Neural crest cell (in vitro differentiated cells): ENCODE measurements around the gene OR10AD1. TPM values are rescaled to one million over a fixed set of nuclear protein-coding genes. Genes with fewer than 3 reads are reported as not detected.

ENCODE experiments used
- DNase-seq: peaks from one replicate; pipeline ENCODE4 v3.0.0; 2021; ENCODE audit warnings: low read depth, mixed read lengths, low spot score
- H3K27ac Mint-ChIP-seq: one replicate; pipeline ENCODE4 v1.8.0; 2021; ENCODE audit warnings: mild to moderate bottlenecking, mixed read lengths; ENCODE audit not compliant: unreplicated experiment
- H3K27me3 Mint-ChIP-seq: 2 replicates; pipeline ENCODE4 v1.8.0; 2021; ENCODE audit warnings: low read depth, mild to moderate bottlenecking, mixed read lengths
- H3K36me3 Mint-ChIP-seq: 2 replicates; pipeline ENCODE4 v1.8.0; 2021; ENCODE audit warnings: low read depth, mild to moderate bottlenecking, mixed read lengths
- H3K4me1 Mint-ChIP-seq: 2 replicates; pipeline ENCODE4 v1.8.0; 2021; ENCODE audit warnings: mixed read lengths
- H3K4me3 Mint-ChIP-seq: one replicate; pipeline ENCODE4 v1.8.0; 2021; ENCODE audit warnings: mild to moderate bottlenecking, mixed read lengths
- H3K9me3 Mint-ChIP-seq: 2 replicates; pipeline ENCODE4 v1.8.0; 2021; ENCODE audit warnings: mixed read lengths
- CTCF ChIP-seq: fragments of 200-600 bp; sonication (generic); conservative IDR thresholded peaks from 2 replicates; pipeline ENCODE4 v1.5.0; 2021; ENCODE audit warnings: antibody characterized with exemption, mild to moderate bottlenecking
- total RNA-seq: library from RNA; stranded (reverse); gene quantifications from 2 replicates; pipeline ENCODE4 v1.2.1, GENCODE V29; 2021

OR10AD1 gene
- total RNA-seq, 1 donor from 2014 or later, result not detected

- no peak for TF ChIP-seq CTCF
- Mint-ChIP-seq H3K27ac (no peak overlapping the region), H3K4me1 (peaks cover 10% of the 10 kb centered on the region), H3K4me3 (no peak overlapping the region), H3K27me3 (no peaks in the 10 kb centered on the region), H3K36me3 (peaks cover 31% of the 10 kb centered on the region), H3K9me3 (peaks cover 27% of the 10 kb centered on the region)
- no peak for DNase-seq
Observed at GRCh38 chr12:48201516-48201915, 1.6 kb downstream of the OR10AD1 start.

- Mint-ChIP-seq H3K4me1 (peaks cover 10% of the 10 kb centered on the region), H3K36me3 (peaks cover 27% of the 10 kb centered on the region), H3K27ac (no peak overlapping the region), H3K9me3 (peaks cover 23% of the 10 kb centered on the region), H3K27me3 (no peaks in the 10 kb centered on the region), H3K4me3 (no peak overlapping the region)
- DNase-seq, result no peak
- no peak for TF ChIP-seq CTCF
Observed at GRCh38 chr12:48201091-48201490, 2.0 kb downstream of the OR10AD1 start.

- H3K27ac Mint-ChIP-seq, result peak overlapping the region; percentile 21
- H3K4me1 Mint-ChIP-seq, result peaks cover 10% of the 10 kb centered on the region
- H3K9me3 Mint-ChIP-seq, result peaks cover 23% of the 10 kb centered on the region
- peaks cover 6% of the 10 kb centered on the region for H3K27me3 Mint-ChIP-seq
- no peak for TF ChIP-seq CTCF
- no peak for DNase-seq
- peaks cover 23% of the 10 kb centered on the region for H3K36me3 Mint-ChIP-seq
- H3K4me3 Mint-ChIP-seq, result peak overlapping the region; percentile 89
Observed at GRCh38 chr12:48199774-48200221, 3.3 kb downstream of the OR10AD1 start.

GRCh38 chr12:48198985-48199384, 4.1 kb downstream of the OR10AD1 start:
- H3K27me3 Mint-ChIP-seq, result peaks cover 11% of the 10 kb centered on the region
- peaks cover 10% of the 10 kb centered on the region for H3K4me1 Mint-ChIP-seq
- H3K4me3 Mint-ChIP-seq, result peak overlapping the region; percentile 89
- no peak for DNase-seq
- no peak overlapping the region for H3K27ac Mint-ChIP-seq
- TF ChIP-seq CTCF, result no peak
- H3K9me3 Mint-ChIP-seq, result peaks cover 19% of the 10 kb centered on the region
- peaks cover 19% of the 10 kb centered on the region for H3K36me3 Mint-ChIP-seq

- Mint-ChIP-seq H3K4me3 (peak overlapping the region; percentile 89), H3K9me3 (peaks cover 17% of the 10 kb centered on the region), H3K27ac (peak overlapping the region; percentile 98), H3K4me1 (peaks cover 10% of the 10 kb centered on the region), H3K27me3 (peaks cover 13% of the 10 kb centered on the region), H3K36me3 (peaks cover 19% of the 10 kb centered on the region)
- TF ChIP-seq CTCF, result no peak
- no peak for DNase-seq
Observed at GRCh38 chr12:48198672-48198971, 4.5 kb downstream of the OR10AD1 start.
